IMR-90 (cell line): Measurements from ENCODE around the gene EIF2B1. TPM values are rescaled to one million over a fixed set of nuclear protein-coding genes. Genes with fewer than 3 reads are reported as not detected.
A peak's percentile ranks its signal among the peaks of the same experiment; 100 is the strongest.

Experiments used
- ATAC-seq: fragments of 200-7000 bp; cut with Tn5 transposase; 2 replicates; pipeline ENCODE4 v1.9.1; 2020; ENCODE audit warnings: low read depth, mild to moderate bottlenecking, moderate library complexity
- BruUV-seq: library from RNA; stranded (reverse); fragments of 400-500 nt; replicated peaks from 2 replicates; lab custom pipeline; 2021; lab: Mats Ljungman, UMichigan
- CTCF ChIA-PET: fragments of 300-600 bp; formaldehyde crosslinking; extraction: SDS; loops from one replicate; lab custom pipeline; 2021; ENCODE audit warnings: antibody characterized with exemption; lab: Yijun Ruan, JAX
- POLR2A ChIA-PET: fragments of 300-600 bp; sonication (Branson Sonifier 250); formaldehyde crosslinking; loops from one replicate; lab custom pipeline; 2022; ENCODE audit warnings: antibody characterized with exemption; ENCODE audit not compliant: unreplicated experiment; lab: Charles Lee
- DNase-seq: peaks from one replicate; pipeline ENCODE4 v3.0.0; 2013
- H2AFZ ChIP-seq: replicated peaks from 2 replicates; pipeline ENCODE3; 2013; ENCODE audit warnings: low read length, mild to moderate bottlenecking; ENCODE audit not compliant: poor library complexity
- H2AK5ac ChIP-seq: 2 replicates; pipeline ENCODE4 v1.6.1; 2013; ENCODE audit warnings: low read depth, low read length, inconsistent platforms
- H2AK9ac ChIP-seq: replicated peaks from 2 replicates; pipeline ENCODE3; 2013; ENCODE audit warnings: mild to moderate bottlenecking, low read depth, low read length, moderate library complexity; ENCODE audit not compliant: poor library complexity
- H2BK120ac ChIP-seq: 2 replicates; pipeline ENCODE4 v1.6.1; 2013; ENCODE audit warnings: low read depth, low read length, inconsistent platforms
- H2BK15ac ChIP-seq: 3 replicates; pipeline ENCODE4 v1.6.1; 2013; ENCODE audit warnings: low read depth, low read length, inconsistent platforms
- H2BK20ac ChIP-seq: 2 replicates; pipeline ENCODE4 v1.6.1; 2013; ENCODE audit warnings: low read depth, mild to moderate bottlenecking, inconsistent platforms, low read length, moderate library complexity
- H2BK5ac ChIP-seq: 2 replicates; pipeline ENCODE4 v1.6.1; 2013; ENCODE audit warnings: mild to moderate bottlenecking, low read depth, low read length, inconsistent platforms; ENCODE audit not compliant: poor library complexity, severe bottlenecking
- H3K14ac ChIP-seq: replicated peaks from 2 replicates; pipeline ENCODE4 v1.6.1; 2013; ENCODE audit warnings: low read depth, low read length, inconsistent platforms
- H3K18ac ChIP-seq: 2 replicates; pipeline ENCODE4 v1.6.1; 2013; ENCODE audit warnings: low read depth, low read length, control low read depth
- H3K23ac ChIP-seq: 2 replicates; pipeline ENCODE4 v1.6.1; 2013; ENCODE audit warnings: low read depth, low read length, inconsistent platforms
- H3K27ac ChIP-seq: 2 replicates; pipeline ENCODE4 v1.5.1; 2013; ENCODE audit warnings: mild to moderate bottlenecking, control low read depth, low read length; ENCODE audit not compliant: insufficient read depth
- H3K27me3 ChIP-seq: 2 replicates; pipeline ENCODE4 v1.6.1; 2013; ENCODE audit warnings: low read length; ENCODE audit not compliant: control insufficient read depth, insufficient read depth
- H3K36me3 ChIP-seq: 2 replicates; pipeline ENCODE4 v1.6.1; 2013; ENCODE audit warnings: low read length, mixed read lengths; ENCODE audit not compliant: control insufficient read depth, insufficient read depth
- H3K4ac ChIP-seq: 2 replicates; pipeline ENCODE4 v1.6.1; 2013; ENCODE audit warnings: low read depth, low read length, inconsistent platforms
- H3K4me1 ChIP-seq: 2 replicates; pipeline ENCODE4 v1.6.1; 2013; ENCODE audit warnings: low read length, mixed read lengths; ENCODE audit not compliant: control insufficient read depth, insufficient read depth
- H3K4me2 ChIP-seq: 2 replicates; pipeline ENCODE4 v1.6.1; 2013; ENCODE audit warnings: low read depth, mild to moderate bottlenecking, control low read depth, low read length, moderate library complexity
- H3K4me3 ChIP-seq: 2 replicates; pipeline ENCODE4 v1.5.1; 2013; ENCODE audit warnings: low read depth, mild to moderate bottlenecking, control low read depth, low read length, moderate library complexity; ENCODE audit not compliant: insufficient read depth
- H3K56ac ChIP-seq: 2 replicates; pipeline ENCODE4 v1.6.1; 2013; ENCODE audit warnings: low read length, inconsistent platforms; ENCODE audit not compliant: insufficient read depth; ENCODE audit errors: extremely low read depth
- H3K79me1 ChIP-seq, 2 experiments: 2 replicates each; pipeline ENCODE4 v1.6.1; 2013; ENCODE audit warnings: low read length in 2 of 2, inconsistent platforms in 1 of 2, low read depth in 1 of 2
- H3K9ac ChIP-seq: 2 replicates; pipeline ENCODE4 v1.6.1; 2013; ENCODE audit warnings: low read depth, low read length, control low read depth
- H3K9me1 ChIP-seq: 2 replicates; pipeline ENCODE4 v1.6.1; 2013; ENCODE audit warnings: low read length, inconsistent platforms; ENCODE audit not compliant: insufficient read depth
- H3K9me3 ChIP-seq: 2 replicates; pipeline ENCODE4 v1.6.1; 2013; ENCODE audit warnings: low read length; ENCODE audit not compliant: control insufficient read depth, insufficient read depth
- H4K20me1 ChIP-seq: 2 replicates; pipeline ENCODE4 v1.6.1; 2013; ENCODE audit warnings: low read length, inconsistent platforms; ENCODE audit not compliant: insufficient read depth
- H4K5ac ChIP-seq: 2 replicates; pipeline ENCODE4 v1.6.1; 2013; ENCODE audit warnings: mild to moderate bottlenecking, low read depth, low read length, control low read depth
- H4K8ac ChIP-seq, 2 experiments: 2 replicates each; pipeline ENCODE4 v1.6.1; 2013; ENCODE audit warnings: low read depth in 2 of 2, low read length in 2 of 2, control low read depth in 1 of 2, inconsistent platforms in 1 of 2
- H4K91ac ChIP-seq: 2 replicates; pipeline ENCODE4 v1.6.1; 2013; ENCODE audit warnings: low read depth, low read length, inconsistent platforms; ENCODE audit not compliant: insufficient read depth
- BHLHE40 ChIP-seq: fragments of 150-350 bp; IDR thresholded peaks from 2 replicates; pipeline ENCODE4 v1.6.1; 2016; ENCODE audit warnings: mild to moderate bottlenecking, low read depth, low read length
- CEBPB ChIP-seq: IDR thresholded peaks from 2 replicates; pipeline ENCODE4 v1.6.1; 2012; ENCODE audit warnings: low read depth, low read length, improper control_type of control experiment
- FOS ChIP-seq: fragments of 150-350 bp; IDR thresholded peaks from 2 replicates; pipeline ENCODE4 v1.6.1; 2016; ENCODE audit warnings: low read depth, low read length
- MAFK ChIP-seq: IDR thresholded peaks from 2 replicates; pipeline ENCODE4 v1.6.1; 2012; ENCODE audit warnings: low read depth, low read length, improper control_type of control experiment
- MAZ ChIP-seq: IDR thresholded peaks from 2 replicates; pipeline ENCODE4 v1.6.1; 2012; ENCODE audit warnings: low read depth, mild to moderate bottlenecking, low read length, improper control_type of control experiment, moderate library complexity, borderline replicate concordance
- MXI1 ChIP-seq: IDR thresholded peaks from 2 replicates; pipeline ENCODE4 v1.6.1; 2012; ENCODE audit warnings: low read depth, mild to moderate bottlenecking, low read length, moderate library complexity, borderline replicate concordance
- NFE2L2 ChIP-seq: fragments of 150-350 bp; IDR thresholded peaks from 2 replicates; pipeline ENCODE4 v1.6.1; 2016; ENCODE audit warnings: low read depth, mild to moderate bottlenecking, low read length
- POLR2A ChIP-seq: IDR thresholded peaks from 2 replicates; pipeline ENCODE4 v1.6.1; 2012; ENCODE audit warnings: mild to moderate bottlenecking, low read depth, low read length
- RAD21 ChIP-seq: IDR thresholded peaks from 2 replicates; pipeline ENCODE4 v1.6.1; 2012; ENCODE audit warnings: low read length, improper control_type of control experiment
- RFX5 ChIP-seq: IDR thresholded peaks from 2 replicates; pipeline ENCODE4 v1.8.0; 2012; ENCODE audit warnings: low read depth, mild to moderate bottlenecking, low read length, moderate library complexity
- SMC3 ChIP-seq: fragments of 150-350 bp; IDR thresholded peaks from 2 replicates; pipeline ENCODE4 v1.6.1; 2016; ENCODE audit warnings: low read depth, mild to moderate bottlenecking, antibody characterized with exemption, low read length, moderate library complexity
- WGBS, 2 experiments: methylation state at CpG; one replicate each; pipeline versions ENCODE4 v1.1.5 to v1.1.7; 2013; ENCODE audit warnings: missing lambda C conversion rate in 2 of 2; ENCODE audit not compliant: insufficient read length in 1 of 2; ENCODE audit errors: extremely low coverage in 2 of 2; 5-methylcytosine and 5-hydroxymethylcytosine counted together
- dilution Hi-C: fragments of 300-500 bp; cut with HindIII; formaldehyde crosslinking; loops from one replicate; pipeline ENCODE4 v1.14.3; 2018; ENCODE audit warnings: low sequenced_read_pairs; ENCODE audit not compliant: unreplicated experiment
- in situ Hi-C: fragments of 300-500 bp; cut with MboI; formaldehyde crosslinking; loops from 3 replicates; pipeline ENCODE4 v1.14.3; 2019; ENCODE audit warnings: low sequenced_read_pairs, inconsistent platforms, mixed read lengths
- intact Hi-C: fragments of 100-400 bp; cut with micrococcal nuclease; formaldehyde crosslinking; loops from 2 replicates; pipeline ENCODE4 v1.10.0; 2022
- polyA plus RNA-seq, 3 experiments: library from polyadenylated mRNA; depleted of rRNA; stranded (reverse); fragments of >200 nt; gene quantifications; 2 replicates each; pipeline ENCODE4 v1.2.3, GENCODE V29; 2012; ENCODE audit warnings: low replicate concordance in 1 of 3
- total RNA-seq: library from RNA; depleted of rRNA; stranded (reverse); fragments of >200 nt; gene quantifications from 2 replicates; pipeline ENCODE4 v1.2.3, GENCODE V29; 2012
- TF ChIP-seq, protein P1 (sequence below): conservative IDR thresholded peaks from 2 replicates; pipeline ENCODE4 v1.5.1; 2012; ENCODE audit warnings: mild to moderate bottlenecking, low read depth, low read length, improper control_type of control experiment
- TF ChIP-seq, protein P2 (sequence below): fragments of 150-350 bp; IDR thresholded peaks from 2 replicates; pipeline ENCODE4 v1.6.1; 2016; ENCODE audit warnings: low read depth, mild to moderate bottlenecking, low read length, moderate library complexity, borderline replicate concordance

EIF2B1 gene
- total and polyA plus RNA-seq, 2 of the 4 experiments (the other 2 are of a cell fraction), result 33.9 to 45.9 TPM

DNA sequence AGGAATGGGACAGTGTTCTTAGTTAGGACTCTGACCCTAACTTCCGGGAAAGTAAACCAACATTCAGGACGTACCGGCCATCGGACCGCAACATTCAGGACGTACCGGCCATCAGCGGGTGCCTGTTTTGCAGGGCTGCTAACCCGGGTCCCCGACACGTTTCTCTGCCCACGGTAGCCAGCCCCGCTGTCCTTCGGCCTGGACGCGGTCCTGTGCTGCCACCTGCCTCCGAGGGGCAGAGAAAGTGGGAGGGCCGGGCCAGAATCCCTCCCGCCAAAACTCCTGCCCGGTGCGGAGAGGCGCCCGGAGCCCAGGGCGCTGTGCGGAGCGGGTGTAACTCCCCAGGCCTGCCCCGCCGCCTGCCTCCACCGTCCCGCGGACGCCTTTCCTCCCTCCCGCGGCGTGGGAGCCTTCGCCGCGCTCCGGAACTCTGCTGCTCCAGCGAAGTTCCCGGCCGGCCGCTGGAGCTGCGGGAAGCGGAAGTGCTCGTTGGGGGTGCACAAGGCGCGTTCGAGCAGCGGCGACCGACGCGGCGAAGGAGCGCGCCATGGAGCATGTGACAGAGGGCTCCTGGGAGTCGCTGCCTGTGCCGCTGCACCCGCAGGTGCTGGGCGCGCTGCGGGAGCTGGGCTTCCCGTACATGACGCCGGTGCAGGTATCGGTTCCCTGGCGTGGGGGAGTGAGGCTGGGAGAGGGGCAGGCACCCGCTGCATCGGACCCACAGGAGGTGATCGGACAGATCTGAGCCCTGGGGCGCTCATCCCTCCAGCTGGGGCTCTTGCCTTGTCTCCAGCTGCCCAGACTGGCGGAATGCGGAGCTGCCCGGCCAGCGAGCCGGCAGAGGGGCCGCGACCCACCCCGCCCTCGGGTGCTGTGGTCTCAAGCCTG is 31.6 kb downstream of the EIF2B1 start, which contains the start of gene DDX55:
Gene DDX55 (plus strand): TSS at position 498 of the 888 bp plus-strand sequence. CDS start 50 bp downstream, at position 548.
- Histone ChIP-seq H3K27me3 (no peaks in the 10 kb centered on the region), H2AK5ac (peak within 1 kb of the TSS; percentile 68), H2BK15ac (no peak within 1 kb of the TSS), H3K9ac (peak within 1 kb of the TSS; percentile 88), H2AFZ (peak within 1 kb of the TSS; percentile 97), H4K5ac (peak within 1 kb of the TSS; percentile 85), H3K9me1 (no peaks in the 10 kb centered on the region), H3K36me3 (peaks cover 17% of the 10 kb centered on the region), H3K18ac (peak within 1 kb of the TSS; percentile 22; the same call in 1 of the 2 replicates), H2BK20ac (no peak within 1 kb of the TSS), H4K8ac (peak within 1 kb of the TSS; percentile 80 to 93), H3K4ac (peak within 1 kb of the TSS; percentile 91), H3K27ac (peak within 1 kb of the TSS; percentile 82), H3K14ac (peak within 1 kb of the TSS; percentile 95), H3K23ac (peak within 1 kb of the TSS; percentile 89), H3K79me1 (peaks cover 31 to 51% of the 10 kb centered on the region in 2 experiments), H3K4me1 (peaks cover 4% of the 10 kb centered on the region; the same call in 1 of the 2 replicates), H3K56ac (peak within 1 kb of the TSS; percentile 39), H2BK120ac (0 out of 2 replicates have a peak within 1 kb of the TSS, but pooled peaks have one; percentile 35), H3K9me3 (no peaks in the 10 kb centered on the region), H2AK9ac (peak within 1 kb of the TSS; percentile 90), H3K4me3 (peak within 1 kb of the TSS; percentile 88), H2BK5ac (peak within 1 kb of the TSS; percentile 71), H4K91ac (peak within 1 kb of the TSS; percentile 69; the same call in 1 of the 2 replicates), H4K20me1 (peaks cover 9% of the 10 kb centered on the region; the same call in 1 of the 2 replicates), H3K4me2 (peak within 1 kb of the TSS; percentile 88)
- POLR2A ChIA-PET, result no interaction called here
- no TSS peak for BruUV-seq
- WGBS, 2 experiments, result 0% methylated on average over 30 of the region's 81 CpGs; no CpG with 5 or more reads in 1 of the 2 experiments
- CTCF ChIA-PET, result no interaction called here
- in situ Hi-C loops (loop anchor here (25.0 kb wide), 1 partner anchor 290 kb away; no protein-coding TSS in a partner anchor), intact Hi-C loops (no loop called here), dilution Hi-C loops (no loop called here)
- peak; percentile 96 for ATAC-seq
- peak; percentile 79 for DNase-seq
- peak; percentile 86; the same call in 1 of the 2 replicates for TF ChIP-seq MAZ
- TF ChIP-seq RAD21, result peak; percentile 47
- TF ChIP-seq, protein P1, sequence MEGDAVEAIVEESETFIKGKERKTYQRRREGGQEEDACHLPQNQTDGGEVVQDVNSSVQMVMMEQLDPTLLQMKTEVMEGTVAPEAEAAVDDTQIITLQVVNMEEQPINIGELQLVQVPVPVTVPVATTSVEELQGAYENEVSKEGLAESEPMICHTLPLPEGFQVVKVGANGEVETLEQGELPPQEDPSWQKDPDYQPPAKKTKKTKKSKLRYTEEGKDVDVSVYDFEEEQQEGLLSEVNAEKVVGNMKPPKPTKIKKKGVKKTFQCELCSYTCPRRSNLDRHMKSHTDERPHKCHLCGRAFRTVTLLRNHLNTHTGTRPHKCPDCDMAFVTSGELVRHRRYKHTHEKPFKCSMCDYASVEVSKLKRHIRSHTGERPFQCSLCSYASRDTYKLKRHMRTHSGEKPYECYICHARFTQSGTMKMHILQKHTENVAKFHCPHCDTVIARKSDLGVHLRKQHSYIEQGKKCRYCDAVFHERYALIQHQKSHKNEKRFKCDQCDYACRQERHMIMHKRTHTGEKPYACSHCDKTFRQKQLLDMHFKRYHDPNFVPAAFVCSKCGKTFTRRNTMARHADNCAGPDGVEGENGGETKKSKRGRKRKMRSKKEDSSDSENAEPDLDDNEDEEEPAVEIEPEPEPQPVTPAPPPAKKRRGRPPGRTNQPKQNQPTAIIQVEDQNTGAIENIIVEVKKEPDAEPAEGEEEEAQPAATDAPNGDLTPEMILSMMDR, result peak; percentile 43
- TF ChIP-seq BHLHE40, result 0 out of 2 replicates have a peak, but pooled peaks have one; percentile 34
- no peak for TF ChIP-seq RFX5
- TF ChIP-seq, protein P2, sequence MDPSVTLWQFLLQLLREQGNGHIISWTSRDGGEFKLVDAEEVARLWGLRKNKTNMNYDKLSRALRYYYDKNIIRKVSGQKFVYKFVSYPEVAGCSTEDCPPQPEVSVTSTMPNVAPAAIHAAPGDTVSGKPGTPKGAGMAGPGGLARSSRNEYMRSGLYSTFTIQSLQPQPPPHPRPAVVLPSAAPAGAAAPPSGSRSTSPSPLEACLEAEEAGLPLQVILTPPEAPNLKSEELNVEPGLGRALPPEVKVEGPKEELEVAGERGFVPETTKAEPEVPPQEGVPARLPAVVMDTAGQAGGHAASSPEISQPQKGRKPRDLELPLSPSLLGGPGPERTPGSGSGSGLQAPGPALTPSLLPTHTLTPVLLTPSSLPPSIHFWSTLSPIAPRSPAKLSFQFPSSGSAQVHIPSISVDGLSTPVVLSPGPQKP, result no peak
- TF ChIP-seq NFE2L2, result no peak
- TF ChIP-seq MXI1, result peak; percentile 91; the same call in 1 of the 2 replicates
- TF ChIP-seq SMC3, result no peak
- peak; percentile 73 for TF ChIP-seq POLR2A
- no peak for TF ChIP-seq FOS
- TF ChIP-seq CEBPB, result no peak
- TF ChIP-seq MAFK, result no peak
